Measurements from ENCODE around the gene TOMM20.
"Not testable (repeated sequence)": the region's sequence is repeated elsewhere in the genome, so short reads cannot be mapped to it uniquely, and the experiment has no call there.

TOMM20 gene

DNA sequence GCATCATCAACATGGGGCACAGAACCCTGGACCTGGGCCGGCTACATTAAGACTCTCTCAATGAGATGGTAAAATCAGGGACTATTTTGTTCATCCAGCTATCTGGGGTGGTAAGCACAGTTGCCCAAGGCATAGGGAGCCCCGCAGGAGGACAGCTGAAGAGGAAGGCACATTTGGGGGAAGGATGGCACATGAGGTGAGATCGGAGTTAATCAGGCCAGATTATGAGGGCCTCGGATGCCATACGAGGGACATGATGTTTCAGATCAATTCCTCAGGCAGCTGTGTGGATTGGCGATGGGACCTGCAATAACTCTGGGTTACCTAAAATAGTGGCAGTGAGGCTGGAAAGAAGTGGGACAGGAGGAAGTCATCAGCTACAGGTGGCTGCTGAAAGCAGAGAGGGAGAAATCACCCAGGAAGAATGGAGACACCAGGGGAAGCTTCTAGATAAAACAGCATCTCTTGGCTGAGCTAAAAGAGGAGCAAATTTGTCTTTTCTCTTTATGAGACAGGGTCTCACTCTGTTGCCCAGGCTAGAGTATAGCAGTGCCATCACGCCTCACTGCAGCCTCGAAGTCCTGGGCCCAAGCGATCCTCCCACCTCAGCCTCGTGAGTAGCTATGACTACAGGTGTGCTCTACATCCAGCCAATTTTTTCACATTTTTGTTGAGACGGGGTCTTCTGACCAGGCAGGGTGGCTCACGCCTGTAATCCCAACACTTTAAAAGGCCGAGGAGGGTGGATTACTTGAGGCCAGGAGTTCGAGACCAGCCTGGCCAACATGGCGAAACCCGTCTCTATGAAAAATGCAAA is 21.1 kb downstream of the TOMM20 start:
- no peak for DNase-seq (ENCODE audit: insufficient read length, low spot score)
- FAIRE-seq: no peak
- TF ChIP-seq POLR2A (IDR thresholded peaks at IDR 0.05; ENCODE audit: low read depth, low read length): no peak; the same call in 1 of the 2 replicates
- peak; percentile 1; the same call in 1 of the 2 replicates for TF ChIP-seq POLR2AphosphoS5 (IDR thresholded peaks at IDR 0.05; ENCODE audit: low read depth, low read length)

DNA sequence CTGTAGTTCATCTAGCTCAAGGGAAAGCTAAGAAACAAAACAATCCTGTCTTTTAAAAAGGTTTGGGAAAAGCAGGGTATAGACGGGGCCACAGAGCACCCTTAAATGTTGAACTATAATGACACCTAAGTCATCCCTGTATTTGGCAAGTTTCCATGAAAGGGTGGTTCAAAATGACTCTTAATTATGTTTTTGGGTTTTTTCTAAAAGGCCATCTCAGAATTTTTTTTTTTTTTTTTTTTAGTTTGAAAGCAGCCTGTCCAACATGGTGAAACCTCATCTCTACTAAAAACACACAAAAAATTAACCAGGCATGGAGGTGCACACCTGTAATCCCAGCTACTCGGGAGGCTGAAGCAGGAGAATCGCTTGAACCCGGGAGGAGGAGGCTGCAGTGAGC is 22.2 kb downstream of the TOMM20 start:
- no peak for TF ChIP-seq POU2F2 (IDR thresholded peaks at IDR 0.05; ENCODE audit: low read depth, low read length)
- no peak for TF ChIP-seq PAX5 (IDR thresholded peaks at IDR 0.05; ENCODE audit: insufficient read depth, low read length, severe bottlenecking)
- no peak for TF ChIP-seq POLR2A (IDR thresholded peaks at IDR 0.05; ENCODE audit: low read depth, low read length)
- TF ChIP-seq POLR2AphosphoS5 (IDR thresholded peaks at IDR 0.05; ENCODE audit: low read depth, low read length): no peak
- no peak for TF ChIP-seq TAF1 (IDR thresholded peaks at IDR 0.05; ENCODE audit: low read depth, low read length)
- no peak for TF ChIP-seq SPI1 (IDR thresholded peaks at IDR 0.05; ENCODE audit: low read depth, low read length)
- FAIRE-seq (no peak), DNase-seq (ENCODE audit: insufficient read length, low spot score) (no peak)

DNA sequence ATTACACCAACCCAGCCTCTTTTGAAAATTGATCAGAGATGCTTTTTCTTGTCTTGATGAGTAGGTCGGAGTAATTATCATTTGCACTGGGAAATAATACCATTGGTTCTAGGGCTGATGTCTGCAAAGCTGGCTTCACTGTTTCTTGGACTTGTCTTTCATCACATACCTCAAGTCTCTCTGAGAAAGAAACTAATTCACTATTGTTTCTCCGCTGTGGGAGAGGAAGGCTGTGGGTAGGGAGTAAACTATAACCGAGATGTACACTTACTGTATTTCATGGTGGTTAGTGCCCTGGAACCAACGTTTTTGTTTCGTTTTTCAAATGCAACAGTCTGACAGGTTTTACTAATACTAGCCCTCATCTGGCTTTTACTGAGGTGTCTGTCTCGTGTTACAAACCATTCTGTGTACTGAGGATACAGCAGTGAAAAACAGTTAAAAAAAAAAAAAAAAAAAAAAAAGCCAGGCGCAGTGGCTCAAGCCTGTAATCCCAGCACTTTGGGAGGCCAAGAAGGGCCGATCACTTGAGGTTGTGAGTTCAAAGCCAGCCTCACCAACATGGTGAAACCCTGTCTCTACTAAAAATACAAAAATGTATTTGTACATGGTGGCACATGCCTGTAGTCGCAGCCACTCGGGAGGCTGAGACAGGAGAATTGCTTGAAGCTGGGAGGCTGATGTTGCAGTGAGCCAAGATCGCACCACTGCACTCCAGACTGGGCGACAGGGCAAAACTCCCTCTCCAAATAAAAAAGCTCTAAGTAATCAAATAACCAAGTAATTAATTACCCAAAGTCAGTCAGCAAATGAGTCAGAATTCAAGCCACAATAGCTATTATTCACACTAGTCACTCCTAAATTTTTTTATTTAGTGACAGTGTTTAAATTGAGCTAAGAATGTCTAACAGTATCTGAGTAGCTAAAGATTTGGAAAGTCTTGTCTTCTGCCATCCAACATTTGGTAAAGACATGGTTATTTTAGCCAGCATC is 23.3 kb downstream of the TOMM20 start:
- FAIRE-seq: peak; percentile 86
- TF ChIP-seq POLR2A (IDR thresholded peaks at IDR 0.05; ENCODE audit: low read depth, low read length): no peak
- TF ChIP-seq SPI1 (IDR thresholded peaks at IDR 0.05; ENCODE audit: low read depth, low read length): peak; percentile 16; the same call in 1 of the 2 replicates
- TF ChIP-seq TAF1 (IDR thresholded peaks at IDR 0.05; ENCODE audit: low read depth, low read length): no peak
- DNase-seq (ENCODE audit: insufficient read length, low spot score): no peak

DNA sequence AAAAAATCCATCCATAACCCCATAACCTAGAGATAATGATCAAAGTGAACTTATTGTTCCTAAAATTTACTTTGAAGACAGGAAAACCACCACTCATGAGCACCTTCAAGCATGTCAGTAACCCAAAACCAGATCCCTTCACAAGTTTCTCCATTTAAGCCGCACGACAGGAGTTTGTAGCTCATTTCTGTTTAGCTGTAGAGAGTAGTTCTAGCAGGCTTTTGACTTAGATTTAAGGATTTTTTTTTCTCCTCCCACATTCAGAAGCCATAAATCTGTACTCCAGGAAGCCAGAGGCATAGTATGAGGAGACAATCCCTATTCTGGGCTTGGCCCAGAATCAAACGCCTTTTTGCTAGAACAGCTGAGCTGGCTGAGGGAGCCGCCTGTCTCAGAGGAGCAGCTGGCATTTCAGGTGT is 25.6 kb downstream of the TOMM20 start:
- DNase-seq (ENCODE audit: insufficient read length, low spot score) (no peak), FAIRE-seq (no peak)
- no peak for TF ChIP-seq POU2F2 (IDR thresholded peaks at IDR 0.05; ENCODE audit: low read depth, low read length)
- TF ChIP-seq POLR2AphosphoS5 (IDR thresholded peaks at IDR 0.05; ENCODE audit: low read depth, low read length): no peak
- TF ChIP-seq POLR2A (IDR thresholded peaks at IDR 0.05; ENCODE audit: low read depth, low read length): no peak
- TF ChIP-seq SPI1 (IDR thresholded peaks at IDR 0.05; ENCODE audit: low read depth, low read length): no peak
- TF ChIP-seq PAX5 (IDR thresholded peaks at IDR 0.05; ENCODE audit: insufficient read depth, low read length, severe bottlenecking): no peak
- TF ChIP-seq TAF1 (IDR thresholded peaks at IDR 0.05; ENCODE audit: low read depth, low read length): no peak

DNA sequence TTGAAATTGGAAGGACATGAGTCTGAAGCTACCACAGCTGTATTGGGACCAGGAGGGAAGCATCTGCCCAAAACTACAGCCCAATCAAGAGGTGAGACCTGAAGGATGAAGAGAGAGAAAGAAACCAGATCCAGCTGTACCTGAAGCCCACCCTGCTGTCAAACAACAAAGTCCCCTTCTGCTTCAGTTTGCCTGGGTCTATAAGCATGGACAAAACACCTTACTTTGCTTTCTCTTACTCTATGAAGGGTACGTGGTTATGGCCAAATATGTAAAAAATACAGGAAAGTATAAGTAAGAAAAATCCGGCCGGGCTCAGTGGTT is 26.4 kb downstream of the TOMM20 start:
- FAIRE-seq: no peak
- TF ChIP-seq POLR2A (IDR thresholded peaks at IDR 0.05; ENCODE audit: low read depth, low read length): no peak
- no peak for TF ChIP-seq SPI1 (IDR thresholded peaks at IDR 0.05; ENCODE audit: low read depth, low read length)
- TF ChIP-seq TAF1 (IDR thresholded peaks at IDR 0.05; ENCODE audit: low read depth, low read length): no peak
- no peak for TF ChIP-seq POLR2AphosphoS5 (IDR thresholded peaks at IDR 0.05; ENCODE audit: low read depth, low read length)
- TF ChIP-seq PAX5 (IDR thresholded peaks at IDR 0.05; ENCODE audit: insufficient read depth, low read length, severe bottlenecking): no peak
- TF ChIP-seq POU2F2 (IDR thresholded peaks at IDR 0.05; ENCODE audit: low read depth, low read length): no peak
- no peak for DNase-seq (ENCODE audit: insufficient read length, low spot score)

DNA sequence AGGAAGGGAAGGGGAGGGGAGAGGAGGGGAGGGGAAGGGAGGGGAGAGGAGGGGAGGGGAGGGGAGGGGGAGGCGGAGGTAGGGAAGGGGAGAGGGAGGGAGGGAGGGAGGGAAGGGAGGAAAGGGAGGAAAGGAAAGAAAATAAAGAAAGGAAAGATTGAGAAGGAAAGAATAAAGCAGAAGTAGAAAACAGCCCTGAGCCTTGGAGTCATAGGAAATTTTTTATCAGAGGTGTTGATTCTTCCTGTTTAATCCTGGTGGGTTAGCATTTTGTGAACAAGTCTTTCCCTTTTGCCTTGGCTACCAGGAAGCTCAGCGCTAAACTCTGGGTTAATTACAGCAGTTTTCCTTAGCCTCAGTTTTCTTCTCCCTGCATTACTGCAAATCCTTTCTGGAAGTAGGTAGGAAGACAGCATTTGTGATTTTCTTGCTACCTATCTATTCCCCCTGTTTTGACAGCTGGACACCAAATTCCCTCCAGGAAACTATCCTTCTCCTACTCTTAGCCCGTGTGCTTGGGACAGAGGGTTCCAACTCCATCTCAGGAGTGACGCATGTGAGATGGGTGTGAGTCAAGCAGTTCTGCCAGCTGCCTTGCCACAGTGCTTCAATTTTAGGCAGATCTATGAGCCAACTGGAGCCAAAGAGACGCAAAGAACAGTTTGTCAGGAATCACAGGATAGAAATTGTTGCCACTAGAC is 26.9 kb downstream of the TOMM20 start:
- TF ChIP-seq POU2F2 (IDR thresholded peaks at IDR 0.05; ENCODE audit: low read depth, low read length) (no peak), PAX5 (IDR thresholded peaks at IDR 0.05; ENCODE audit: insufficient read depth, low read length, severe bottlenecking) (no peak), POLR2A (IDR thresholded peaks at IDR 0.05; ENCODE audit: low read depth, low read length) (no peak), POLR2AphosphoS5 (IDR thresholded peaks at IDR 0.05; ENCODE audit: low read depth, low read length) (no peak), TAF1 (IDR thresholded peaks at IDR 0.05; ENCODE audit: low read depth, low read length) (no peak), SPI1 (IDR thresholded peaks at IDR 0.05; ENCODE audit: low read depth, low read length) (no peak)
- DNase-seq (ENCODE audit: insufficient read length, low spot score): no peak
- no peak for FAIRE-seq

DNA sequence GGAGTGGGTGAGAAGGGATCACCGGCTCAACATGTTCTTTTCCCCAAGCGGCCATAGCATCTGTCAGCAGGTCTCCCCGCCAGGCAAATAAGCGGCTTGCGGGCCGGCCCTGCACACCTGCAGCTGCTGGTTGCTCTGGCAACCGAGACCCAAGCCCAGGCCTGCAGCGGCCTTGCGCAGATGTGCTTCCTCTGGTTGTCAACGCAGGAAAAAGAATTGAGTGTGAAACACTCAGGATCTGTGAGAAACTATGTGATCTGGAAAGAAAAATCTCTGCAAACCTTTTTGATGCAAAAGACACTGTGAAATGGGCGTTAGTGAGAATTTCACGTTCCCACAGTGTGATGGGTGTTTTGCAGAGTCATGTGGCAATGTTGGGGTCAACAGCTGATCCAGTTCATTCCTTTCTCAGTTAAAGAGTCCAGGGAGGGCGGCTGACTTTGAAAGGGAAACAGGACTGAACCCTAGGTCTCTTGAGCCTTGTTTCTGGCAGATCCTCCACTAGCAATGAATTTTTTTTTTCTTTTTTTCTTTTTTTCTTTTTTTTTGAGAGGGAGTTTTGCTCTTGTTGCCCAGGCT is 28.4 kb downstream of the TOMM20 start:
- TF ChIP-seq POLR2A (IDR thresholded peaks at IDR 0.05; ENCODE audit: low read depth, low read length): no peak
- TF ChIP-seq POLR2AphosphoS5 (IDR thresholded peaks at IDR 0.05; ENCODE audit: low read depth, low read length): no peak
- no peak for TF ChIP-seq POU2F2 (IDR thresholded peaks at IDR 0.05; ENCODE audit: low read depth, low read length)
- no peak for TF ChIP-seq TAF1 (IDR thresholded peaks at IDR 0.05; ENCODE audit: low read depth, low read length)
- no peak for TF ChIP-seq PAX5 (IDR thresholded peaks at IDR 0.05; ENCODE audit: insufficient read depth, low read length, severe bottlenecking)
- TF ChIP-seq SPI1 (IDR thresholded peaks at IDR 0.05; ENCODE audit: low read depth, low read length): no peak
- DNase-seq (ENCODE audit: insufficient read length, low spot score): no peak
- FAIRE-seq: no peak

DNA sequence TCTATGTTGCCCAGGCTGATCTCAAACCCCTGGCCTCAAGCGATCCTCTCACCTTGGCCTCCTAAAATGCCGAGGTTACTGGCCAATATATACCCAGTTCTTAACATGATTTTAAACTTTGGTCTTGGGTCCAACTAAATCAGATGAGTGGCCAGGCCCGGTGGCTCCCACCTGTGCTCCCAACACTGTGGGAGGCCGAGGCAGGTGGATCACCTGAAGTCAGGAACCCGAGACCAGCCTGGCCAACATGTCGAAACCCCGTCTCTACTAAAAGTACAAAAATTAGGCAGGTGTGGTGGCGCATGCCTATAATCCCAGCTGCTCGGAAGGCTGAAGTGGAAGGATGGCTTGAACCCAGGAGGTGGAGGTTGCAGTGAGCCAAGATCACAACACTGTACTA is 29.6 kb downstream of the TOMM20 start:
- no peak for TF ChIP-seq TAF1 (IDR thresholded peaks at IDR 0.05; ENCODE audit: low read depth, low read length)
- no peak for TF ChIP-seq POLR2AphosphoS5 (IDR thresholded peaks at IDR 0.05; ENCODE audit: low read depth, low read length)
- no peak for TF ChIP-seq POLR2A (IDR thresholded peaks at IDR 0.05; ENCODE audit: low read depth, low read length)
- FAIRE-seq (no peak), DNase-seq (ENCODE audit: insufficient read length, low spot score) (no peak)

DNA sequence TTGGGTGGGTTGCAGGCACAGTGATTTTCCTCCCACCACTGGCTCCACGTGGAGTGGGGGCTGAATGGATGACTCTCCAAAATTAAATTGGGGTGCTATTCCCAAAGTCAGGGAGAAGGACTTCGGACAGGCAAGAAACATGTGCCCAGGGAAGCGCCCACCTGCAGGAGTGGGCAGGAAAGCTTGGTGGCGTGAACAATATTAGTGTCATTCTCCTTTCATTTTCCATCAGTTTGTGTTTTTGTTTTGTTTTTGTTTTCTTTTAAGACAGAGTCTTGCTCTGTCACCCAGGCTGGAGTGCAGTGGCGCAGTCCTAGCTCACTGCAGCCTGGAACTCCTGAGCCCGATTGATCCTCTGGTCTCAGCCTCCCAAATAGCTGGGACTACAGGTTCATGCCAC is 30.1 kb downstream of the TOMM20 start:
- TF ChIP-seq POU2F2 (IDR thresholded peaks at IDR 0.05; ENCODE audit: low read depth, low read length) (no peak), PAX5 (IDR thresholded peaks at IDR 0.05; ENCODE audit: insufficient read depth, low read length, severe bottlenecking) (no peak), POLR2A (IDR thresholded peaks at IDR 0.05; ENCODE audit: low read depth, low read length) (no peak), POLR2AphosphoS5 (IDR thresholded peaks at IDR 0.05; ENCODE audit: low read depth, low read length) (no peak), TAF1 (IDR thresholded peaks at IDR 0.05; ENCODE audit: low read depth, low read length) (no peak), SPI1 (IDR thresholded peaks at IDR 0.05; ENCODE audit: low read depth, low read length) (no peak)
- FAIRE-seq (no peak), DNase-seq (ENCODE audit: insufficient read length, low spot score) (no peak)

DNA sequence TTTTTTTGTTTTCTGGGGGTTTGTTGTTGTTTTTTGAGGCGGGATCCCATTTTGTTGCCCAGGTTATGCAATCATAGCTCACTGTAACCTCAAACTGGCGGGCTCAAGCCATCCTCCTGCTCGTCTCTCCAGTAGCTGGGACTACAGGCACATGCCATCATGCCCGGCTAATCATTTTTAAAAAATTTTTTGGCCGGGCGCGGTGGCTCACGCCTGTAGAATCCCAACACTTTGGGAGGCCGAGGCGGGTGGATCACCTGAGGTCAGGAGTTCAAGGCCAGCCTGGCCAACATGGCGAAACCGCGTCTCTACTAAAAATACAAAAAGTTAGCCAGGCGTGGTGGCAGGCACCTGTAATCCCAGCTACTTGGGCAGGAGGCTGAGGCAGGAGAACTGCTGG is 31.1 kb downstream of the TOMM20 start:
- DNase-seq (ENCODE audit: insufficient read length, low spot score); FAIRE-seq: not testable (repeated sequence)
